HG03097 (cell line): Measurements from ENCODE around the gene PALLD.
"Not testable (repeated sequence)": the region's sequence is repeated elsewhere in the genome, so short reads cannot be mapped to it uniquely, and the experiment has no call there.

Source experiments
- ATAC-seq: cut with Tn5 transposase; IDR thresholded peaks from one replicate; pipeline ENCODE4 v1.9.1; 2021; ENCODE audit not compliant: unreplicated experiment, low FRiP score

PALLD gene

GRCh38 chr4:168802222-168802621, 305.4 kb downstream of the PALLD start:
- ATAC-seq: no peak

DNA sequence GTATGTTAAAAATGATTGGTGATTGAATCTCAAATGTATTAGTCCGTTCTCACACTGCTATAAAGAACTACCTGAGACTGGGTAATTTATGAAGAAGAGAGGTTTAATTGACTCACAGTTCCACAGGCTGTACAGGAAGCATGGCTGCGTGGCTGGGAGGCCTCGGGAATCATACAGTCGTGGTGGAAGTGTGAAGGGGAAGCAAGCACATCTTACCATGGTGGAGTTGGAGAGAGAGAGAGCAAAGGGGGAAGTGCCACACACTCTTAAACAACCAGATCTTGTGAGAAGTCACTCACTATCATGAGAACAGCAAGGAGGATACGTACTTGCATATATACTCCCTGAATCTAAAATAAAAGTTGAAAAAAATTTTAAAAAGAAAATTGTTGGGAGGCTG, 306.2 kb downstream of the PALLD start:
- ATAC-seq: not testable (repeated sequence)

DNA sequence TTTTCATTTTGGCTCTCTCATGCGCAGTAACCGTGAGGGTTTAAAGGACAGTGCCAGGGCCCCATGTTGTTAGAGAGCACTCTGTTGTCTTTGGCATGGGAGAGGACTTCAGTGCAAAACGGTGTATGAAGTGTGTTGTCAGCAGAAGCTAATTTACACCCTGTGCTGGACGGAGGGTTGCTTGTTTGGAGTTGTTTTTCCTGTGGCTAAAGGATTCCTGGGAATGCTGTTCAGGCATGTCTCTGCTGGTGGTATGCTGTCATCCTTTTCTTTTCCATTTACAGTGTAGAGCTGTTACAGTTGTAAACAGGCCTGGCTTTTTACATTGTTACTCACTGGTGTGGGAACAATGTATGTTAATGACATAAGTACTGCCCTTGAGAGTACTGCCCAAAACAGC, 306.9 kb downstream of the PALLD start:
- no peak for ATAC-seq

- ATAC-seq: no peak
Measured at GRCh38 chr4:168804146-168804545, 307.3 kb downstream of the PALLD start.

DNA sequence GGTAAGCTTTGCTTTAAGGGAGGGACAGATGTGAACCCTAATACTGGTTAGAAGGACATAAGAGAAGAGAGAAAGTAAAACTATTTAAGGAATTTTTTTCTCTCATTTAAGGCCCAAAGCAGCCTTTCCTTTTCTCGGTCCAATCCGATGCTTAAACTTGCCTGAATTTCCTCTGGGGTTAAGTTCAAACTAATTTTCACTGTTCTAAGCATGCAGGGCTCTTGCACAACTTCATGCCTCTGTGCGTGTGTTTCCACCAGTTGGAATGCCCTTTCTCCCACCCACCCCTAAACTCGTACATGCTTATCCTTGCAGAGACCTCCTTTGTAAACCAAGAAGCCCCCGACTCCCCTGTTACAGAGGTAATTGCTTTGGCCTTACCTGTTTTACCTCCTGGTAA, 308.5 kb downstream of the PALLD start:
- no peak for ATAC-seq

GRCh38 chr4:168806247-168806646, 309.4 kb downstream of the PALLD start:
- not testable (repeated sequence) for ATAC-seq

DNA sequence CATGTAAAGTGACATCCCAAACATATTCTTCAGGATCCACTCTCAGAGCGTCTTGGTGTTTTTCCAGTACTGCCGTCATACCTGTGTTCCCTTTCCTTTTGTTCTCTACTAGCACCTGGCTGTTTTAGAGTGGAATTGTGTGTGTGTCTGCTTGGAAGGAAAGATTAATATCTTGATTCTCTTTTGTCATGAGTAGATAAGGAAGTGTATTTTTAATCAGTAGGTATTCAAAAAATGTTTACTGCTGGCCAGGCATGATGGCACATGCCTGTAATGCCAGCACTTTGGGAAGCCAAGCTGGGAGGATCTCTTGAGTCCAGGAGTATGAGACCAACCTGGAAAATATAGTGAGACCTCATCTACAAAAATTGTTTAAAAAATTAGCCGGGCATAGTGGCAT, 314.4 kb downstream of the PALLD start:
- ATAC-seq: no peak

DNA sequence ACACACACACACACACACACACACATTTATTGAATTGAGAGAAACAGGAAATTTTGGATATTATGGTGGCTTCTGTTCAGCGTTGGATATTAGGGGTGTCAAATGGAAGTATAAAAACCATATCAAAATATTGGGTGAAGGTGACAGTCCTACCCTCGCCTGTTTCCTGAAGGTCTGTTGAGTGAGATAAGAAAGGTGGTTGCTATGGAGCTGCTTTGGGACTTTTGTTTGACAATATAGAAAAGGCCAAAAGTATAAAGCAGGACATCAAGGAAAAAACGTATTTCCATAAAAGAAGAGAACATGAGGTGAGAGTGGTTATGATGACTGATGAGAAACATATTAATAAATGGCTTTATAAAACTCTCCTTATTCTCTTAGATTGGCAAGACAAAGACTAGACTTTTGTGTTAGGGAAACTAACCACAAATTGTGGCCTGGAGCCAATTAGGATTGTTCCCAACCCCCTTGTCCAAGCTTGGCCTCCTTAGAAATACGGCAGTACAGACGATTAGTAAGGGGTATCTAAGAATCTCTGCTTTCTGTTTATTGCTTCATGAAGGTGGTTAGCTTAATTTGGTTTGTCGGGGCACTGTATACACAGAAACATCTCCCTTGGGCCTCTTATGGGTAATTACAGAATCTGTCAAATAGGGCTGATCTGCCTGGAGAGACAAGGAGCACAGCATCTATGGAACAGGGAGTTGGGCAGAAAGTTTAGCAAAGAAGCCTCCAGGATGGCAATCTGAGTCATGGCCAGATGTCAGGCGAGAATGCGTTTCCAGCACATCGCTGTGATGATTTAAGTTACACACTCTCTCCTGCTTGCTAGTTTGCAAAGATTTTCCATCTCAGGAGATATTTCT, 315.2 kb downstream of the PALLD start:
- ATAC-seq: no peak

DNA sequence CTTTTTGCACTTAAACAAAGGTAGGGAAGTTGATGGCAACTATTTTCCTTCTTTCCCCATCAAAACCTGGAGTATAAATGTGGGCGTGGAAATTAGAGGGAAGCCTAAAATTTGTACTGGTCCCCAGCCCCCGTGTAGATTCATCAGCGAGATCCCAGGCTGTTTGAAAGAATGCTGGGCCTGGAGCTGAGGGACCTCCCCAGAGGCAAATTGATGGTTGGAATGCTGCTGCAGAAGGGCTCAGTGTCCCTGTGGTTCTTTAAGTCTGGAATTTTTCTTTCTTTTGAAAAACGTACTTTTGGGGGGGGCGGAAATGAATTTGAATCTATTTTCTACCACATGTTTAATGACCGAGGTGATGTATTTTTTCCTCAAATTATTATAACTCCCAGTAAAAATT, 316.0 kb downstream of the PALLD start:
- no peak for ATAC-seq

DNA sequence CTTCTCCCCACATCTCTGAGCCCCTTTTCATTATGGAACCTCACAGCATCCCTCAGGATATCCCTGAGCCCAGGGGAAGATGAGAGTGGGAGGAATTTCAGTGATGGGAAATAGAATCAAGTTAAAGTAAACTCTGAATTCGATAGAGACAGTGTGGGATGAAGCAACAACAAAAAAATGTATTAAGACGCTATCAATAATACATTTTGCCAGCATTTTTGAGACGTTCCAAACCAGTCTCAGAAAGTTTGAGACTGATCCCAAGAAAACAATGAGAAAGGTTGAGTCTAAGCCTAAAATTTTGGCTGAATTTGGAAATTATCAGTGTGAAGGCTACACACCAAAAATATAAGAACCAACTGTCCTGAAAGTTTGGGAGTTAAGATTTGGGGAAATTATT, 317.0 kb downstream of the PALLD start:
- ATAC-seq: no peak

DNA sequence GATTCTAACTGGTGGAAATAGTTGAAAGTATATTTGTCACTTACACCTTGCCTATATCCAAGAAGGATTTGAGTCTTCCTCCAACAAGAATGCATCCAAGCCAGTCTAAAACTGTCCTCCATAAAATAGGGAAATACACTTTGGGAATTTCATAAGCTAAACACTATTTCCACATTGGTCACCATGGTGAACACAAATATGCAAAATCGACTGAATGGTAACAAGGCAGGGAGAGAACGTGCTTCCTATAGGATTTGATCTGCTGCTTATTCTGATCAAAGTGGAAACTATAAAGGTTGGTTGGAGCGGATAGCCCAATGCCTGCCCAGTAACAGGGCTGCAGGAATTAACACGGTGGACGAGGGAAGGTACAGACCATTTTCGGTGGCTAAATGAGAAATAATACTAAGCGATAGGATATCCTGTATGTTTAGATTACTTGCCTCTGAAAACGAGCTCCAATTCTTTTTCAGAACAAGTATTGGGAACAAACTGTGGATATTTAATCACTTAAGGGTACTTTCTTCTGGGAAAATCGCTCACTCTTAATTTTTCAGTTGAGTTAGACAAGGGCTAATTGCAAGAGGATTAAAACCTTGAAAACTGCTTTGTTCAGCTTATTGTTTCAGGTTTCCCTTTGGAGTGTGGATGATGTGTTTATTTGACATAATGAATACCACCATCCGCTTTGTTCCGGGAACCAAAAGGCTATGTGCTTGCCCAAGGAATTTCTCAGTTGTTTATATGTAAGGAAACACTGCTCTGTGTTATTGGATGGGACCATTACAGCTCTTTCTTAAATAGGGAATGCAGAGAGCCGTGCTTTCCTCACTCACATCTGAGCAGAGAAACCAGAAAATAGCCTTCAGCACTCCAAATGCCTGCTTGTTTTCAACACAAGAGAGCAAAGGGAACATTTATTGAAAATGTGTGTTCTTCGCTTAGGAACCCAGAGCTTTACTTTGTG, 318.8 kb downstream of the PALLD start:
- ATAC-seq: no peak

DNA sequence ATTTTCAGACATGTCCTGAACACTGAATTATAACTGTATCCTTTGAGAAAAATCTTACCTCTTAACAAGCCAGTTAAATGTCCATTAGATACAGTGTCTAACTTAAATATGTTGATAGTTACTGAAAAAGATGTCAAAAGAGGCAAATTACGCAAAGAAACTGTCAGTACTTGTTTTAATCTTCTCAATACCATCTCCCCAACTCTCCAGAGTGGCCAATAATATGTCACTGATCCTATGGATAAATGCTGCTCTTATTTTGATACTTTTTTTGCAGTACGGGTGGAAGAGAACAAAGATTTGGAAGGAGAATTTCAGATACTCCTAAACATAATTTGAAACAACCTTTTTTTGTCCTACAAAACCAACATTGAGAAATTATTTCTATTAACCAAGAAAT, 320.5 kb downstream of the PALLD start:
- ATAC-seq: no peak

DNA sequence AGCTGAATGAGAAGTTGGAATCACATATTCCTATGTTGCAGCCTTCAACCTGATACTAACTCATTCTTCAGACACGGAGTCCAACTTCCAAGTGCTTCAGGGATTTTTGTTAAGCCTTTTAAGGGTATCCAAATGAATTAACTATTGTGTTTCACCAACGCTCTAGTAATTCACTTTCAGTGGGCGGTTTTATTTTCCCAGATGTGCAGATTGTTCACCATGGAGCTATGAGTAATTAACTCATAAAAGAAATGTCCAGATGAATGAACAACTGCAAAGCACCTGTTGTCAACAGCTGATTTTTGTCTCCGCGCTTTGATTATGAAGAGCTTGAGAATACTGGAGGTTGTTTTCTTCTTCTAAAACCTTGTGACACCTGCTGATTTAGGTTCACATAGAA, 325.6 kb downstream of the PALLD start:
- no peak for ATAC-seq

DNA sequence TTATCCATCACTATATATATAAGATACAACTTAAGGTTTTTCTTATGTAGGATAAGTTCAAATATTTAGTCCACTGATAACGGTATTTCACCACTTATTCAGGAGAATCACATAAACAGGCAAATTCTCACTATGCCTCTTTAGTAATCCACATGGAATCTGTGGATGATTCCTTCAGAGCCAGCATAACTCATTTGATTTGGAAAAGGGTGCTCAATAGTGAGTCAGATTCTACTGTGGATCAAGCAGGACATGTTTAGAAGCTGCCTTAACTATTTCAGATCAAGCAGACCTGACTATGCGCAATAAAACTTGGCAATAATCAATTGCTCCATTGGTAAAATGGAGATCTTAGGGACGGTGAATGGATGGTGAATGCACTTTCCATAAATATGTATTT, 329.1 kb downstream of the PALLD start:
- no peak for ATAC-seq

DNA sequence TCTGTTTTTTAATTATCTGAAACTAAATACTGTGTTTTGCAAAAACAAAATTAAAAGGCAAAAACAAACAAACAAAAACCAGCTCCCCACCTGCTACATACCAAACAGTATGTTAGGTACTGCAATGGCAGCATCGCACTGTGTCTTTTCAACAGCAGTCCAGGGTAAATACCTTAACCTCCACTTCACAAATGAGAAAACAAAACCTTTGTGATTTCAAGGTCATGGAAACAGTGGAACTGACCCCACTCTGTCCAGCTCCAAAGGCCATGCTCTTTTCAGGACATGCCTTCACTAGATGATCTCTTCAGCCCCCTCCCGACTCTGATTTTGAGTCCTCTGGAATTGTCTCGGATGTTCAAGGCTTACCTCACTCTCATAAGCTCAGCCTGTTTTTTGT, 329.8 kb downstream of the PALLD start:
- ATAC-seq: no peak

DNA sequence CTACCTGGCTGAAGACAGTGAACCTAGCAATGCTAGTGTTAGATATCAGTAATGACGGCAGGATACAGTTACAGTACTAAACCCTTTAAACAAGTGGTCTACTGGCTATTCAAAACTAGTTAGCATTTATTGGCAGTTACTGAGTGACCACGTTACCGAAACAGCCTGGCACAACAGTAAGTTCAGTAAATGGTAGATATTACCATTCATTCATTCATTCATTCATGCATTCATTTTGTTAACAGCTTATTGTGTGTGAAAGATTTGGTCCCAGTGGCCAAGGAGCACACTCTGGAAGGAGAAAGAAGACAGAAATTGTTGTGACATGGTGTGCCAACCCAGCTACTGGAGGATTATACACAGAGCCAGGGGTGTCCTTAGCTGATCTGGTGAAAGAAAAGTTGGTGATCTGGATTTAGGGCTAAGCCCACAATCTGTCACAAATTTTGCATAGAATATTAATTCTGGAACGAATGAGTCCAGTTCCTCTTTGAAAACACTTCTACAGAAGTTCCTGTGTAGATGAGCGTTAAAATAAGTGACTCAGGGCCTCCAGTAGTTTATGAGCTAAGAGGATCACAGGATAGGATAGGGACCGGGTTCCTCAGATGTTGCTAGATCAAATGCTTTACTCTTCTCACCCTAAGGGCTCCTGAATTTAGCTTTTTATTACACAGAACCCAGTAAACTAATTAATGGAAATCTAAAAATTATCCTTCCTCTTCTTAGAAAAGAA, 334.1 kb downstream of the PALLD start:
- ATAC-seq: no peak

DNA sequence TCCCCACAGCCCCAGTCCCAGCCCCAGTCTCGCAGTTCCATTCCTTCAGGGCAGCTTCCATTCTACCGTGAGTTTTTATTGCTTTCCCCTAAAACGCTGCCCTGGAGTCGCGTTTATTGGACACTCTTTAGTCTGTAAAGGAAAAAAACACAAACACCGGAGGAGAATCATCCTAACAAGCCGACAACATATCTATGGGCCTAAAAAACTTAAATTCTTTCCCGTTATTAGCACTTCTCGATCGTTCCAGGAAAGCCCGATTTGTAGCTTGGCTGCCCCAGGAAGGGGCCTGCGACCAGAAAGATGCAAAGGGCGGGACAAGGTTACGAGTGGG, 334.7 kb downstream of the PALLD start:
- no peak for ATAC-seq

DNA sequence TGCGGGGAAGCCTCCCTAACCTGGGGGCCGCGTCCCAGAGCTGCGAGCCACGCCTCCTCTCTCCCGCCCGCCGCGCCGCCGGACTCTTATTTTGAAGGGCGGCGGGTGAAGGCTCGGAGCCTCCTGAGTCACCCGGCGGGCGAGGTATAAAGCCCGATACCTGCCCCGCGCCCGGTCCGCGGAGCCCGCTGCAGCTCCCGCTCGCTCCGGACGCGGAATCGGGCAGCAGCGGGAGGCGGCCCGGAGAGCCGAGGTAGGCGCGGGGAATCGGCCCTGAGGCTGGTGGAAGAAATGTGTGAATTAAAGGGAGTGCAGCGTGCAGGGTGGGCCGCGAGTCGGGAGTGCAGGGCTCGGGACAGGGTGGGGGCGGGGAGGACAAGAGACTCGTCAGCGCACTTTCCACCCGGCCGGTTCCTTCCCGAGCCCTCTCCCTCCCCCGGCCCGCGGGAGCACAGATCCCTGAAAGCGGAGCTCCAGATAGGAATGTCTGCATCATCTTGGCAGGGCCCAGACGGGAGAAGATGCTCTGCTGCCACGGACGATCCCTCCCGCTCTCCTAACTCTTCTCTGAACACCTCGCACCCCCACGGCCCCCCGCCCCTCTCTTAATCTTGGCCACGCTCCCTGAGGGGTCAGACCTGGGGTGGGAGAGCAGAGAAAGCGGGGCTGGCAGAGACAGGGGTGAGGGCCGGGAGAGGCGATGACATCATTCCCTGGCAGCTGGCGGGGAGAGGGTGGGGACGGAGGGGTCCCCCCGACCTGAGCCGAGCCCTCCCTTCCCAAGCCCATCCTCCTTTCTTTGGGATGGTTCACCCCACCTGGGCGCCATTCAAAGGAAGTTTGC, 335.3 kb downstream of the PALLD start:
- ATAC-seq: peak; percentile 81

GRCh38 chr4:168832763-168833575, 336.1 kb downstream of the PALLD start:
- ATAC-seq: no peak
